B cell (primary cell): ENCODE results near the gene OR1L8.

Source experiments
- CTCF ChIP-seq: fragments of 200-600 bp; IDR thresholded peaks from one replicate; pipeline ENCODE4 v1.8.0; 2022; ENCODE audit warnings: antibody characterized with exemption, mild to moderate bottlenecking
- EZH2 ChIP-seq: IDR thresholded peaks from 2 replicates; pipeline ENCODE4 v1.6.1; 2012; ENCODE audit warnings: borderline replicate concordance, low read depth, mild to moderate bottlenecking, moderate library complexity, low read length; ENCODE audit not compliant: insufficient read depth, poor library complexity, severe bottlenecking

GRCh38 chr9:122572456-122572855 is 10.7 kb downstream of the OR1L8 start:
- TF ChIP-seq CTCF = no peak
- TF ChIP-seq EZH2 = no peak
